Measurements from ENCODE around the gene PFKL. TPM values are rescaled to one million over a fixed set of nuclear protein-coding genes. Genes with fewer than 3 reads are reported as not detected.

PFKL gene
- polyA plus RNA-seq, 1 donor (not counting 4 experiments of a cell fraction or from before 2014, with no cell fraction given): 46.6 TPM

- Histone ChIP-seq H3K4me3 (ENCODE audit: control insufficient read depth in 2 of 3, extremely low read depth in 1 of 3, insufficient read depth in 2 of 3, low read depth in 1 of 3, low read length in 3 of 3) (no peak overlapping the region), H3K4me1 (ENCODE audit: control insufficient read depth, extremely low read depth, insufficient read depth, low read length) (no peaks in the 10 kb centered on the region), H3K4me2 (ENCODE audit: control insufficient read depth, extremely low read depth, insufficient read depth, low read depth, low read length) (no peak overlapping the region), H2AFZ (ENCODE audit: control insufficient read depth, low read length) (no peak overlapping the region), H3K27me3 (ENCODE audit: control insufficient read depth, extremely low read depth, insufficient read depth, low read length) (peaks cover 22% of the 10 kb centered on the region), H4K20me1 (ENCODE audit: control insufficient read depth, extremely low read depth, insufficient read depth, low read length) (no peaks in the 10 kb centered on the region), H3K79me2 (ENCODE audit: control insufficient read depth, insufficient read depth, low read length) (no peaks in the 10 kb centered on the region), H3K9me1 (ENCODE audit: control insufficient read depth, extremely low read depth, insufficient read depth, low read length) (no peaks in the 10 kb centered on the region), H3K36me3 (ENCODE audit: control insufficient read depth in 2 of 2, extremely low read depth in 1 of 2, insufficient read depth in 2 of 2, low read length in 2 of 2) (no peaks in the 10 kb centered on the region), H3K9me3 (ENCODE audit: control insufficient read depth, low read depth, low read length) (no peaks in the 10 kb centered on the region), H3K9ac (ENCODE audit: control insufficient read depth, extremely low read depth, insufficient read depth, low read length) (no peak overlapping the region), H3K27ac (ENCODE audit: control insufficient read depth, insufficient read depth, low read length) (no peak overlapping the region)
- dilution Hi-C loops (cut with MboI; ENCODE audit: extremely low pct_ligation_motif_present, low sequenced_read_pairs): no loop called here
- no peak for DNase-seq (ENCODE audit: low read depth, low spot score)
- TF ChIP-seq CTCF (optimal IDR thresholded peaks at IDR 0.05 in 1 of 3, IDR thresholded peaks at IDR 0.05 in 1 of 3, conservative IDR thresholded peaks at IDR 0.05 in 1 of 3; ENCODE audit: extremely low read depth in 1 of 3, insufficient read depth in 2 of 3, low read length in 3 of 3) (no peak), EZH2 (IDR thresholded peaks at IDR 0.05; ENCODE audit: low read length) (no peak)
- no peak for FAIRE-seq
Observed at GRCh38 chr21:44263768-44264167, 36.1 kb upstream of the PFKL start.

- dilution Hi-C loops (cut with MboI; ENCODE audit: extremely low pct_ligation_motif_present, low sequenced_read_pairs): no loop called here
- no peak overlapping the region for H3K9ac ChIP-seq (ENCODE audit: control insufficient read depth, extremely low read depth, insufficient read depth, low read length)
- H4K20me1 ChIP-seq (ENCODE audit: control insufficient read depth, extremely low read depth, insufficient read depth, low read length): no peaks in the 10 kb centered on the region
- peaks cover 18% of the 10 kb centered on the region for H3K27me3 ChIP-seq (ENCODE audit: control insufficient read depth, extremely low read depth, insufficient read depth, low read length)
- no peaks in the 10 kb centered on the region for H3K9me3 ChIP-seq (ENCODE audit: control insufficient read depth, low read depth, low read length)
- no peak overlapping the region for H3K27ac ChIP-seq (ENCODE audit: control insufficient read depth, insufficient read depth, low read length)
- no peak overlapping the region for H2AFZ ChIP-seq (ENCODE audit: control insufficient read depth, low read length)
- H3K9me1 ChIP-seq (ENCODE audit: control insufficient read depth, extremely low read depth, insufficient read depth, low read length): no peaks in the 10 kb centered on the region
- H3K4me1 ChIP-seq (ENCODE audit: control insufficient read depth, extremely low read depth, insufficient read depth, low read length): no peaks in the 10 kb centered on the region
- TF ChIP-seq EZH2 (IDR thresholded peaks at IDR 0.05; ENCODE audit: low read length) (no peak), CTCF (optimal IDR thresholded peaks at IDR 0.05 in 1 of 3, IDR thresholded peaks at IDR 0.05 in 1 of 3, conservative IDR thresholded peaks at IDR 0.05 in 1 of 3; ENCODE audit: extremely low read depth in 1 of 3, insufficient read depth in 2 of 3, low read length in 3 of 3) (no peak)
- H3K4me3 ChIP-seq (ENCODE audit: control insufficient read depth in 2 of 3, extremely low read depth in 1 of 3, insufficient read depth in 2 of 3, low read depth in 1 of 3, low read length in 3 of 3): no peak overlapping the region
- H3K36me3 ChIP-seq (ENCODE audit: control insufficient read depth in 2 of 2, extremely low read depth in 1 of 2, insufficient read depth in 2 of 2, low read length in 2 of 2): no peaks in the 10 kb centered on the region
- no peak overlapping the region for H3K4me2 ChIP-seq (ENCODE audit: control insufficient read depth, extremely low read depth, insufficient read depth, low read depth, low read length)
- DNase-seq (ENCODE audit: low read depth, low spot score) (no peak), FAIRE-seq (no peak)
- no peaks in the 10 kb centered on the region for H3K79me2 ChIP-seq (ENCODE audit: control insufficient read depth, insufficient read depth, low read length)
Observed at GRCh38 chr21:44265734-44266270, 34.1 kb upstream of the PFKL start.

All from keratinocyte (primary cell).